ENCODE results near the gene SNX8. TPM values are rescaled to one million over a fixed set of nuclear protein-coding genes. Genes with fewer than 3 reads are reported as not detected.

Gene SNX8
- total and polyA plus RNA-seq, 4 donors: 8.7 to 20.8 (median 14.8) TPM

- no peak overlapping the region for H3K4me3 ChIP-seq (ENCODE audit: low read depth in 1 of 3, low read length in 3 of 3)
These were observed 88.4 kb downstream of the SNX8 start for GRCh38 chr7:2225830-2226229.

DNA sequence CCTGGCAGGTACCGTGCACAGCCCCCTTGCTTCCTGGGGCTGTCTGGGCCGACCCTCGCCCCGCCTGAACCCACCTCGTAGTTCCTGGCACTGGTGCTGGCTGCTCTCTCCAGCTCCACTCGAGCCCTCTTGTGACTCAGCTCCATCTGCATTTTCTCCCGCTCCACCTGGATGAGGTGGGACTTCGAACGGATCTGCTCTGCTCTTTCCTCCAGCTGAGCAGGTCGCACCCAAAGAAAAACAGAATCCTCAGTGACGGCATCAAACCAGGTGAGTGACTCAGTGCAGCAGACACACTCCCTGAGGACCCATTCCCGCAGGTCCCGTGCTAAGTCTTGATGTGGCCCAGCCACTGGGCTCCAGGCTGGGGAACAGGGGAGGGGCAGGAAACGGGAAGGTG is 88.9 kb downstream of the SNX8 start:
- Histone ChIP-seq H3K27ac (ENCODE audit: low read depth in 1 of 2, low read length in 2 of 2) (no peak overlapping the region), H3K4me3 (ENCODE audit: low read depth in 1 of 3, low read length in 3 of 3) (no peak overlapping the region), H3K27me3 (ENCODE audit: control insufficient read depth in 4 of 4, insufficient read depth in 4 of 4, low read length in 3 of 4) (no peaks in the 10 kb centered on the region), H3K9ac (ENCODE audit: low read depth in 1 of 2, low read length in 2 of 2) (no peak overlapping the region), H3K9me3 (ENCODE audit: control insufficient read depth in 4 of 4, low read length in 3 of 4) (no peaks in the 10 kb centered on the region), H3K36me3 (ENCODE audit: control insufficient read depth in 4 of 4, insufficient read depth in 3 of 4, low read depth in 1 of 4, low read length in 3 of 4) (peaks cover 2 to 43% (median 9%) of the 10 kb centered on the region in 4 donors), H3K4me1 (ENCODE audit: control insufficient read depth in 4 of 4, insufficient read depth in 4 of 4, low read length in 3 of 4) (no peaks in the 10 kb centered on the region)
- 97% methylated on average over 14 of the region's 14 CpGs for WGBS
- no peak for TF ChIP-seq JUND (IDR thresholded peaks at IDR 0.05)
- no peak for TF ChIP-seq FOXA1 (IDR thresholded peaks at IDR 0.05)
- no peak for TF ChIP-seq EGR1 (IDR thresholded peaks at IDR 0.05; ENCODE audit: low read depth in 2 of 2)
- TF ChIP-seq HNF4A (conservative IDR thresholded peaks at IDR 0.05): no peak
- TF ChIP-seq FOXA2 (IDR thresholded peaks at IDR 0.05): no peak
- TF ChIP-seq MAX (IDR thresholded peaks at IDR 0.05): no peak
- TF ChIP-seq, protein P1, sequence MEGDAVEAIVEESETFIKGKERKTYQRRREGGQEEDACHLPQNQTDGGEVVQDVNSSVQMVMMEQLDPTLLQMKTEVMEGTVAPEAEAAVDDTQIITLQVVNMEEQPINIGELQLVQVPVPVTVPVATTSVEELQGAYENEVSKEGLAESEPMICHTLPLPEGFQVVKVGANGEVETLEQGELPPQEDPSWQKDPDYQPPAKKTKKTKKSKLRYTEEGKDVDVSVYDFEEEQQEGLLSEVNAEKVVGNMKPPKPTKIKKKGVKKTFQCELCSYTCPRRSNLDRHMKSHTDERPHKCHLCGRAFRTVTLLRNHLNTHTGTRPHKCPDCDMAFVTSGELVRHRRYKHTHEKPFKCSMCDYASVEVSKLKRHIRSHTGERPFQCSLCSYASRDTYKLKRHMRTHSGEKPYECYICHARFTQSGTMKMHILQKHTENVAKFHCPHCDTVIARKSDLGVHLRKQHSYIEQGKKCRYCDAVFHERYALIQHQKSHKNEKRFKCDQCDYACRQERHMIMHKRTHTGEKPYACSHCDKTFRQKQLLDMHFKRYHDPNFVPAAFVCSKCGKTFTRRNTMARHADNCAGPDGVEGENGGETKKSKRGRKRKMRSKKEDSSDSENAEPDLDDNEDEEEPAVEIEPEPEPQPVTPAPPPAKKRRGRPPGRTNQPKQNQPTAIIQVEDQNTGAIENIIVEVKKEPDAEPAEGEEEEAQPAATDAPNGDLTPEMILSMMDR (IDR thresholded peaks at IDR 0.05; ENCODE audit: low read depth, low read length, missing input control): no peak
- TF ChIP-seq, protein P2, sequence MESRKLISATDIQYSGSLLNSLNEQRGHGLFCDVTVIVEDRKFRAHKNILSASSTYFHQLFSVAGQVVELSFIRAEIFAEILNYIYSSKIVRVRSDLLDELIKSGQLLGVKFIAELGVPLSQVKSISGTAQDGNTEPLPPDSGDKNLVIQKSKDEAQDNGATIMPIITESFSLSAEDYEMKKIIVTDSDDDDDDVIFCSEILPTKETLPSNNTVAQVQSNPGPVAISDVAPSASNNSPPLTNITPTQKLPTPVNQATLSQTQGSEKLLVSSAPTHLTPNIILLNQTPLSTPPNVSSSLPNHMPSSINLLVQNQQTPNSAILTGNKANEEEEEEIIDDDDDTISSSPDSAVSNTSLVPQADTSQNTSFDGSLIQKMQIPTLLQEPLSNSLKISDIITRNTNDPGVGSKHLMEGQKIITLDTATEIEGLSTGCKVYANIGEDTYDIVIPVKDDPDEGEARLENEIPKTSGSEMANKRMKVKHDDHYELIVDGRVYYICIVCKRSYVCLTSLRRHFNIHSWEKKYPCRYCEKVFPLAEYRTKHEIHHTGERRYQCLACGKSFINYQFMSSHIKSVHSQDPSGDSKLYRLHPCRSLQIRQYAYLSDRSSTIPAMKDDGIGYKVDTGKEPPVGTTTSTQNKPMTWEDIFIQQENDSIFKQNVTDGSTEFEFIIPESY (IDR thresholded peaks at IDR 0.05): no peak
- TF ChIP-seq YY1 (IDR thresholded peaks at IDR 0.05): no peak
- TF ChIP-seq GABPA (IDR thresholded peaks at IDR 0.05 in 1 of 2, conservative IDR thresholded peaks at IDR 0.05 in 1 of 2): no peak
- TF ChIP-seq RAD21 (IDR thresholded peaks at IDR 0.05): no peak
- TF ChIP-seq HNF4G (IDR thresholded peaks at IDR 0.05): no peak
- TF ChIP-seq NR2F2 (IDR thresholded peaks at IDR 0.05): no peak
- TF ChIP-seq RXRA (IDR thresholded peaks at IDR 0.05): no peak
- TF ChIP-seq, protein P3, sequence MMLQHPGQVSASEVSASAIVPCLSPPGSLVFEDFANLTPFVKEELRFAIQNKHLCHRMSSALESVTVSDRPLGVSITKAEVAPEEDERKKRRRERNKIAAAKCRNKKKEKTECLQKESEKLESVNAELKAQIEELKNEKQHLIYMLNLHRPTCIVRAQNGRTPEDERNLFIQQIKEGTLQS (IDR thresholded peaks at IDR 0.05): no peak
- no peak for TF ChIP-seq REST (IDR thresholded peaks at IDR 0.05)
- no peak for DNase-seq (ENCODE audit: low spot score)

More at GRCh38 chr7:2225830-2226229, 88.4 kb downstream of the SNX8 start:
- no peak for TF ChIP-seq JUND (IDR thresholded peaks at IDR 0.05)
- TF ChIP-seq, protein P1 (IDR thresholded peaks at IDR 0.05; ENCODE audit: low read depth, low read length, missing input control): no peak
- no peak for TF ChIP-seq TAF1 (conservative IDR thresholded peaks at IDR 0.05)
- TF ChIP-seq FOXA1 (IDR thresholded peaks at IDR 0.05): no peak
- TF ChIP-seq SP1 (IDR thresholded peaks at IDR 0.05): no peak
- TF ChIP-seq HNF4G (IDR thresholded peaks at IDR 0.05): no peak
- TF ChIP-seq FOXA2 (IDR thresholded peaks at IDR 0.05): no peak
- TF ChIP-seq RAD21 (IDR thresholded peaks at IDR 0.05): no peak
- TF ChIP-seq, protein P2 (IDR thresholded peaks at IDR 0.05): no peak
- no peak for TF ChIP-seq RXRA (IDR thresholded peaks at IDR 0.05)
- Histone ChIP-seq H3K27ac (ENCODE audit: low read depth in 1 of 2, low read length in 2 of 2) (no peak overlapping the region), H3K36me3 (ENCODE audit: control insufficient read depth in 4 of 4, insufficient read depth in 3 of 4, low read depth in 1 of 4, low read length in 3 of 4) (peaks cover 2 to 43% (median 9%) of the 10 kb centered on the region in 4 donors), H3K9ac (ENCODE audit: low read depth in 1 of 2, low read length in 2 of 2) (no peak overlapping the region), H3K9me3 (ENCODE audit: control insufficient read depth in 4 of 4, low read length in 3 of 4) (no peaks in the 10 kb centered on the region), H3K27me3 (ENCODE audit: control insufficient read depth in 4 of 4, insufficient read depth in 4 of 4, low read length in 3 of 4) (no peaks in the 10 kb centered on the region), H3K4me1 (ENCODE audit: control insufficient read depth in 4 of 4, insufficient read depth in 4 of 4, low read length in 3 of 4) (peaks cover 0 to 3% (median under 1%) of the 10 kb centered on the region in 4 donors)
- DNase-seq (ENCODE audit: low spot score): no peak
- WGBS: 97% methylated on average over 13 of the region's 13 CpGs

All from liver (tissue), 9 donors.